ENCODE measurements around the gene PRPF38B.
A peak's percentile ranks its signal among the peaks of the same experiment; 100 is the strongest.

PRPF38B gene

GRCh38 chr1:108718927-108719655 is 27.0 kb downstream of the PRPF38B start:
- no peak for DNase-seq

DNA sequence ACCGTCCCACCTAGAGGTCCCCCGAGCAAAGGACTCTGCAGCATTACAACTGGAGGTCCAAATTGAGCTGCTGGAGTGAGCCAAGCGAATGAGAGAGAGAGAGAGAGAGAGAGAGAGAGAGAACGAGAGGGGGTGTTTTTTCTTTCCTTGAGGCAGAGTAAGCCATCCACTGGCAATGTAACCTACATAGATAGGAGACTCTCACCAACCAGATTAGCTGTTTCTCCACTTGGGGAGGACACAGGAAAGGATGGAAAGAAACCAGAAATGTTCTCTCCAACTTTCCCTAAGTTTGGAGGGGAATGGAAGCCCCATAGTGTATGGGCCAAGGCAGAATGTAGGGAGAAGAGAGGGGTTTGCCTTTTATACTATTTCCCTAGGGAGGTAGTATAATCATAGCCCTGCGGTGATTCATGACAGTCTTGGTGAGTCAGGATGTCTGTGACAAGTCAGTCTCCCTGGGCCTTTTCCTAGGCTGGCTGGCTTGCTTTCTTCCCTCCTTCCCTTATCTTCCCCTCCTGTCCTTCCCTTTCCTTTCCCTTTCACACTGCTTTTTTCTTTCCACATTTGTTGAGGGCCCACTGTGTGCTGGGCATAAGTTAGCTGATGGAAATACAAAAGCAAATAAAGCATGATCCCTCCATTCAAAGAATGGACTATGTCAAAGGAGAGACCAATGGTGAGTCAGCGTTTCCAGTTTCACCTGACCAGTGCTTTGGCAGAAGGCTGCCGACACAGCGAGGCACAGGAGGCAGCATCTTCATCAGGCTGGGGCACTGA is 27.7 kb downstream of the PRPF38B start:
- peak; percentile 95 for DNase-seq

DNA sequence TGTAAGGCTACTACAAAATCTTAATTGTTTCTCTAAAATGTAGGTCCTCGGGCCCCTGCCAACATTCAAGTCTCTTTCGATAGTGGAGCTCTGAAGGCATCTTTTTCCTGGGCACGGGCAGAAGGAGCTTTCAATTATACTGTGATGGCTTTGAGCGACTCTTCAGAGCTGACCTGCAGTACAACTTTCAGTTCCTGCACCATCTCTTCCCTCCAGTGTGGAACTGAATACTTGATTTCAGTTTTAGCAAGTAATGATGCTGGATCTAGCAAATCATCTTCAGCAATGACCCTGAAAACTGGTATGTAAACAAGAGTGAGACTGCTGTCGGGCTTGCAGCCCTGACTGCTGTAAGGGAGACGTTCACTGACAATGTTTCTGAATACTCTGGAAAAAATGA is 30.2 kb downstream of the PRPF38B start:
- no peak for DNase-seq

DNA sequence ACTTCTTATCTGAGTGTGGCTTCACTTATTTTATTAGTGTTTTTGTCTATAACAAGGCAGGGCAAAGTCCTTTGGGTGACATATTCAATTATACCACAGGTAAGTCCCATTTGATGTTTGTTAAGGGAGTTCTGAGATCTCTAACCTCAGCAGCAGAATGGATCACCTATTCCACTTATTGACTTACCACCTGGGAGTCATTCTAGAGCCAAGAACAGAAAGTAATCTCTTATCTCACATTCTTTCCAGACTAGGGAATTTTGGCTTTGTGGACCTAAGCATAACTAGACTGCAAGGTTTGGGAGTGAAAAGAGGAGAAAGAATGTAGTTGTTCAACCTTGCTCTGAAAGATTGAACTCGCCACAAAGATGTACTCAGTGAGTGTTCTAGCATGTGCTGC is 33.8 kb downstream of the PRPF38B start:
- DNase-seq, result no peak

GRCh38 chr1:108728327-108728923 is 36.3 kb downstream of the PRPF38B start:
- DNase-seq, result no peak

DNA sequence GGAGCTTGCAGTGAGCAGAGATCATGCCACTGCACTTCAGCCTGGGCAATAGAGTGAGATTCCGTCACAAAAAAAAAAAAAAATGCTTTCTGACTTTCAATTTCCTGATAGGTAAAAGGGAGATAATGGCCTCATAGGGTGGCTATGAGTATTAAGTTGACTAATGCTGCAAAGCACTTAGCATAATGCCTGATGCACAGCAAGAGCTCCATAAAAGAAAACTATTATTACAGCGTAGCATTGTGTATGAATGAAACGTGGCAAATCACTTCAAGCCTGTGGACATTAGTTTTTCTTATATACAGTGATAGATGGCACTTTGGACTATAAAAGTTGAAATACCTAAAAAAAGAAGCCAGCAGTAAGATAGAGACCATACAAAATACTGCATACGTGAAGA is 37.4 kb downstream of the PRPF38B start:
- DNase-seq, result no peak

GRCh38 chr1:108732398-108732797 is 40.3 kb downstream of the PRPF38B start:
- DNase-seq, result no peak

GRCh38 chr1:108734171-108734865 is 42.2 kb downstream of the PRPF38B start:
- DNase-seq, result no peak

- DNase-seq, result no peak
Measured at GRCh38 chr1:108742253-108742652, 50.1 kb downstream of the PRPF38B start.

DNA sequence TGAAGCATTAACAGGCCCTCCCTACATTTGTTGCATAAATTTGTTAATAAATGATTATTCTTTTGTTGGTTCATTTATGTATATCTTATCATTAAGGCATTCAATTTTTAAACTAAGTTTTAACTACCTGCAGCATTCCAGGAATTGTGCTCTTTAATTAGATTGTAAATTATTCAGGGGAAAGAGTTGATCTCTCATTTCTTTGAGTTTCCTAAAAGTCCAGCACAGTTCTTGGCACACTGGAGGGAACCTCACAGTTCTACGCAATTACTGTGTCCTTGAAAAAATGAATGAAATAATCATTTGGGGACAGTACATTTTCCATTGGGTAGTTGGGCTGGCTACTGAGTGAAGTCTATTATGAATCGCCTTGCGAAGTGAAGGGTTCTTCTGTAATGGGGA is 53.9 kb downstream of the PRPF38B start:
- no peak for DNase-seq

DNA sequence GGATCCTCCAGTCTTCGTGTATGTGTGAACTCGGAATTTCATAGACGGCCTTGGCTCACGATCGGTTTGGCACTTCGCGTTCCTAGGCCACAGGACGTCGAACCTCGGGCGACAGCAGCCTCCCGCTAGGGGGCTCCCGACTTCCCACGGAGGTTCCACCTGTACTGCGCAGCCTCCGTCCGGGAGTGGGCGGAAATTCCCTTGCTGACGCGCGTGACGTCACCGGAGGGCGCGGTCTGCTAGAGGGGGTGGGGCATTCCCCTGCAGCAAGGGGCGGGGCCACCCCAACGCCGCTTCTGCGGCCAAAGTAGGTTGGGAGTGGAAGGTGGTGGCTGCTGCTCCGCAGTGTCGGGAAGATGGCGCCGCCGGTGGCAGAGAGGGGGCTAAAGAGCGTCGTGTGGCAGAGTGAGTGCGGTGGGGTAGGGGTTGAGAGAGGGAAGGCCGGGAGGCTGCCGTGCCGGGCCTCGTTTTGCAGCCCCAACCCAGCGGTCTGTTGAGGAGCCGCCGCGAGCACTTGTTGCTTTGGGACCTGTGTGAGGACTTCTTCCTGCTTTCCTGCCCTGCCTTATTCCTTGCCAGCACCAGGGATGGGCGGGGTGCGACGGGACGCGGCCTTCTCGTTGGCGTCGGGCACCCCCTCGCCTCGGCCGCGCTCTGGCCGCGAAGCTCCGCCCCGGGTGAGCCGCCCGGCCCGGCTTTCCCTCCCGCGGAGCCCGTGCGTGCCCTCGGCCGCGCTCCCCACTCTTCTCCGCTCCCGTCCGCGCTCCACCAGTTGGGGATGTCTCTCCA is 54.5 kb downstream of the PRPF38B start, which contains the start of gene STXBP3:
Gene STXBP3 (plus strand): TSS at position 293 of the 789 bp plus-strand sequence. CDS start 64 bp downstream, at position 357.
- DNase-seq, result peak; percentile 98

DNA sequence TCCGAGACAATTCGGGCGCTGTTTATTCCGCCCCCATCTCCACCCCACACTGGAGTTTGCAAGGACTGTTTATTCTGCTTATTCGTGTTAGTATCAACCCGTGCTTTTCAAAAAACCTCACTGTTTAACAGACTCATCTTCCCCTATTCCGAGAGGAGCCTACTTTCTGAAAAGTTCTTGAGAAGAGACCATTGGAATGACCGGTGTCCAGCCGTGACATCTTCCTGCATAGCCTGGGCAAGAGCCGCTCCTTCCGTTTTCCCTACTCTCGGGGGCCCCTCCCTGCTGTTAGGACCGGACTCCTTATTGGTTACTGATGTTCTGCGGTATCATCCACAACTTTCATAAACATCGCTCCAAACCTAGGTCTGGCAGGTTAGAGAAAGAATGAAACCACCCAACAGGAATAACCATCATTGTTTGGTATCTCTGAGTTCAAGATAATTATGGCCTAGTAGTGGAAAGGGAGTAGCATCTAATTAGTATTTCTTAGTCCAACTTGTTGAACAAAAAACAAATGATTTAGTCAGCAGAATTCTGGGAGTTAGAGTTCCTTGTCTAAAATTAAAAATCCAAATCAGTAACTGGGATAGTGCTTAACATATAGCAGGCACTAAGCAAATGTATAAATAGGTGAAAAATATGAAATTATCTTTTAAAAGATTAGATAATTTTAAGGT is 55.2 kb downstream of the PRPF38B start:
- peak; percentile 84 for DNase-seq

- DNase-seq, result no peak
Measured at GRCh38 chr1:108747898-108748297, 55.8 kb downstream of the PRPF38B start.

DNA sequence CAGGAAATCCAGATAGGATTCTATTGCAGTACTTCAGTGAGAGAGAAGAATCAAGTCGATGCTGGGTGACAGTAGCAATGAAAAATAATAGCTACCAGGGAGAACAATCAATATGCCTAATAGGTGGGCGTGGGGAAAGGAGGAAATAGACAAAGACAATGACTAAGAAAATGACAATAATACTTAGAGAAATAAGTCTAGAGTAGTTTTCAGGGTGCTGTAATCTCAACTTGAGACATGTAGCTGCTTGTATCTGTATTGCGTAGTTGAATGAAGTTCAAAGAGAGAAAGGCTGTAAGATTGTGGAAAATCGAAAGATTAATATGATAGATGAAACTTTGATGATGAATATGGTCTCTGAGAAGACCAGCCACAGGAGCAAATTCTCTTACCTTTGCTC is 57.0 kb downstream of the PRPF38B start:
- no peak for DNase-seq

DNA sequence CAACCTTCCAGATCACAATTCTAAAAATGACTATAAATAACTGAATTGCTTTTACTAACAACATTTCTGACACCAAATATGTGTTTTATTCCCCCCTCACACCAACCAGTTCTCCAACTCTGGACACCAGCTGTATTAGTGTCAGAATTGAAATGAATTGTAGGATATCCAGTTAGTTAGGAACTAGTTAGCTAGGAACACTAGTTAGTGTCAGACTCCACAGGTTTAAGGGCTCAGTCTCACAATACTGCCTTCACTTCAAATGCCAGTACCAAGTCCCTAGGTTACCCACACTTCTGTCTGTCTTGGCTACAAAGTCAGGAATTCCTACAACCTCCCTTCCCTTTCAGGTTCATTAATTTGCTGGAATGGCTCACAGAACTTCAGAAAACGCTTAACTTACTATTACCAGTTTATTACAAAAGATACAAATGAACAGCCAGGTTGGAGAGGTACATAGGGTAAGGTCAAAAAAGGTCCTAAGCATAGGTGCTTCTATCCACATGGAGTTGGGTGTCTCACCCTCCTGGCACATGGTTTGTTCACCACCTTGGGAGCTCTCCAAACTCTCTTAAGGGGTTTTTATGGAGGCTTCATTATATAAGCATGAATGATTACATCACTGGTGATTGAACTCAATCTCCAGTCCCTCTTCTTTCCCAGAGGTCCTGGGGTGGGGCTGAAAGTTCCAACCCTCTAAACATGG is 58.5 kb downstream of the PRPF38B start:
- DNase-seq, result no peak
